Inferior parietal cortex (tissue), 1 donor: Measurements from ENCODE around the gene ERG.

ENCODE experiments used
- DNase-seq: peaks from one replicate; pipeline ENCODE4 v3.0.0-alpha.2; 2016; ENCODE audit errors: extremely low spot score

ERG gene

GRCh38 chr21:38333301-38334272, 164.7 kb downstream of the ERG start:
- no peak for DNase-seq

GRCh38 chr21:38330666-38331065, 167.6 kb downstream of the ERG start:
- no peak for DNase-seq
